HG02938 (cell line): ENCODE data around the gene PCLAF.
"Not testable (repeated sequence)": the region's sequence is repeated elsewhere in the genome, so short reads cannot be mapped to it uniquely, and the experiment has no call there.

Source experiments
- ATAC-seq: cut with Tn5 transposase; IDR thresholded peaks from one replicate; pipeline ENCODE4 v1.9.1; 2021; ENCODE audit warnings: mild to moderate bottlenecking, moderate library complexity; ENCODE audit not compliant: unreplicated experiment

PCLAF gene

DNA sequence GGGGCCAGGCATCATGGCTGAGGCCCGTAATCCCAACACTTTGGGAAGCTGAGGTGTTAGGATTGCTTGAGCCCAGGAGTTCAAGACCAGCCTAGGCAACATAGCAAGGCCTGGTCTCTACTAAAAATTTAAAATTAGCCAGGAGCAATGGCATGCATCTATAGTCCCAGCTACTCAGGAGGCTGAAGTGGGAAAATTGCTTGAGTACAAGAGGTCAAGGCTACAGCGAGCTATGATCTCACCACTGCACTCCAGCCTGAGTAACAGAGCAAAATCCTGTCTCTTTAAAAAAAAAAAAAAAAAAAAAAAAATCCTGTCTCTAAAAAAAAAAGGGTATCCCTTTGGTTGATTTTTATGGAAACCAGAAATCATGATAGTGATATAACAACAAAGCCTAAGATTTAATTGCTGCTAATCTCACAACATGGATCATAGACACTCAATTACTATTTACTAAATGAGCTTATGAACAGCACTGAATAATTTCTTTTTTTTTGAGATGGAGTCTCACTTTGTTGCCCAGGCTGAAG lies 12.1 kb downstream of the PCLAF start:
- no peak for ATAC-seq

DNA sequence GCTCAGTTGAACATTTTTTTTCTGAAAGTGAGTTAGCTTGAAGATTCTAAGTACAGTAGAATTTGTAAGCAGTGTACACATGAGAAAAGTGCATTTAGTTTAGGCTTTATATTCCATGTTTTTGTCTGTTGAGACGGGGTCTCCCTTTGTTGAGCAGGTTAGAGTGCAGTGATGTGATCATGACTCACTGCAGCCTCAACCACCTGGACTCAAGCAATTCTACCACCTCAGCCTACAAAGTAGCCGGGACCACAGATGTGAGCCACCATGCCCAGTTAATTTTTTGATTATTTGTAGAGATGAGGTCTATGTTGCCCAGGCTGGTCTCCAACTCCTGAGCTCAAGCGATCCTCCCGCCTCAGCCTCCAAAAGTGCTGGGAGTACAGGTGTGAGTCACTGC lies 20.0 kb downstream of the PCLAF start:
- ATAC-seq, result no peak

DNA sequence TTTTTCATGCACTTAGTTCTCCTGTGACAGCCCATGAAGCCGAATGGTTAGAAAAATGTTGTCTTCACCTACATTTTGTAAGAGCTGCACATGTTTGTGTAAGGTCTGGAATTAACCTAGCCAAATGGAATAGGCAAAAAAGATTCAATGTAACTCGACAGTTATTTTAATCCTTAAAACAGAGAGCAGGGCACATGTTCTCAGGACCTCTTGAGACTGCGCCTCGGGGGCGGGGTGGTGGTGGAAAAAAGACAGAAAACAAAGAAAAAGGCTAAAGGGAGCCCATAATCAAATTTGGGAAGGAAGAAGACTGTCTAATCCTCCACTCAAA lies 24.6 kb downstream of the PCLAF start:
- ATAC-seq, result no peak

DNA sequence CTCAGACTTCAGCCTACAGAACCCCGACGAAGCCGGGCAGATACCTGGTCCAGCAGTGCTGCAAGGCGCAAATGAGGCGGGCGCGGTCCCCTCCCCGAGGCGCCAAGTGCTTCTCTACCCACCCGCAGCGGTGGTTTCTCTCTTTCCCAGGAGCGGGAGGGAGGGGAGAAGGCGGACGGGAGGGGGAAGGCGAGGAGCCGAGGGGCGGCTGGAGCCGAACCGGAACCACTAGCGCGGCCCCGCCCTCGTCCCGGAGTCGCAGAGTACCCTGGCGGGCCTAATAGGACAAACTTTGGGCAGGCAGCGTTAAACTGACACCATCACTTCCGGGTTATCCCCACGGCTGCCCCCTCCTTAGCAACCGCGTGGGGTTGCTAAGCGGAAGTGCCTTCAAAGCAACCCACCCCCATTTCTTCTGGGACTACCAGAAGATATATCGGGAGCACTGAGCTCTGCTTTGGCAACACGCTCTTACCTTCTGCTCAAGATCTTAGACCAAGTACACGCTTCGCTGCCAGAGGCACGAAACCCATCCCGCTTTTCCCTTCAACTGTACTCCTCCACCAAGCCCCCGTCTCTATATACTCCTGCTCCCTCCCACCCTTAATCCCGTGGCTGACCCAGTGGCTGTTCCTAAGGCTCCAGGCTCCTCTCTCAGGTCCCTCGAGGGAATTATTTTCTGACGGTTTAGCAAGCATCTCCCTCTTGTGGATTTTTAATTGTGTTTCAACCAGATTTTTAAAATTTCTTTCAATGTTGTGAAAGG lies 25.1 kb downstream of the PCLAF start, which contains the start of gene CSNK1G1:
Gene CSNK1G1 (minus strand): TSS at position 230 of the 766 bp plus-strand sequence. CDS start 55,674 bp downstream, outside the sequence.
- peak; percentile 96 for ATAC-seq

- peak; percentile 9 for ATAC-seq
Measured at GRCh38 chr15:64355348-64355943, 25.8 kb downstream of the PCLAF start.

DNA sequence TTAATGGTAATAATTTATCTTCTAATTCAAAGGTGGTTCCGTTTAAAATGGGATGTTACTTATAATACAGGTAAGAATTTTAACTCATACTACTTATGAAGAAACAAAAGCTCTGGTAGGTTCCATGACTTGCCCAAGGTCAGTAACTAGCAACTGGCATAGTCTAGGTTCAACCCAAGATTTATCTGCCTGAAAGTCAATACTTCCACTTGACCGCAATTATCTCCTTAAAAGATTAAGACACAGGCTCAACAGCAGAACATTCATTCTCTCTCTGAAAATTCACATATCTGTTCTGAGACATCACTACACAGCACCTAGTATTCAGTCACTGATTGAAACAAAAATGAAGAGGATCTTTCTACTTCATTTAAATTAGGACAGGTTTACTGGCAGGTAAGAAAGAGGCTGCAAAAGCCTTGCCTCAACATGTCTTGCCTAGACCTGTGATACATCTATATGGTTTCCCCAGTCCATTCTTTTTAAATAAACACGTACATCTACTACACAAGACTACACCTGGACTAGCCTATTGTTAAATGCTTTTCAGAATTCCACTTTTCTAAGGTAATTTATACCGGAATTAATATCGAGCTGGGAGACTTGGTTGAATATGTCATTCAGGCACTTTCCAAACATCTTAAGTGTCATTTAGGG lies 26.4 kb downstream of the PCLAF start:
- ATAC-seq, result no peak

GRCh38 chr15:64351265-64351664 lies 30.0 kb downstream of the PCLAF start:
- no peak for ATAC-seq

DNA sequence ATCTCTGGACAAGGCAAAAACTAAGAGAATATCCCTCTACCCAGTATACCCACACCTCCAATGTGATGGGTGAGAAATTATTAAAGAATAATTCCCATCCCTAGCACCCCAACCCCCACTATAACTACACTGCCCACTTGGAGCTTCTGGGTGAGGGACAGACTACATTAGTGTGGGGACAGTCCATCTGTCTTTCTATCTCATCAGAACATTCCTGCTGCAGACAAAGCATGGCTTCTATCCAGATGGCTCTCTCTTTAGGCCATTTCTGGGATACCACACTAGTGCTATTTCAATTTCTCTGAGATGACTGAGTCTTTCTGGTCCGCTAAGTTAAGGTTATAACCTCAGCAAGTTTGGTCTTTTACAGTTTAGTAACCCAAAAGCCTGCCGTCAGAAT lies 31.9 kb downstream of the PCLAF start:
- no peak for ATAC-seq

DNA sequence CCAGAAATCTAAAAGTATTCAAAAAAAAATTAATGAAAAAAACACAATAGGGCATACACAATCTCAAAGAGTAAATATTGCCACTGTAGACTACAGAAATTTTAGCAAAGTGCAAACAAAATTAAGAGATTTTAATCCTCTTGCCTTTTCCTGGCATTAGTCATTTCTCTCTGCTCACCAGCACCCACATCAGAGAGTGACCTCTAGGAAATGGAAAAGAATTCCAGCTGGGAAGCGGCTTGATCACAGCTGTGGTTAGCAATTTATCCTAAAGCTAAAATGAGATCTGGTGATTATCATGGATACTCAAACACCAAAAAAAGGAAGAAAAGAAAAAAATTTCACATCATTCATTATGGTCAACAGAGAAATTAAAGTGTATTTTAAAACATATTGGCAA lies 32.8 kb downstream of the PCLAF start:
- ATAC-seq, result no peak

GRCh38 chr15:64346242-64346641 lies 35.0 kb downstream of the PCLAF start:
- not testable (repeated sequence) for ATAC-seq

- no peak for ATAC-seq
Measured at GRCh38 chr15:64344651-64345294, 36.5 kb downstream of the PCLAF start.

DNA sequence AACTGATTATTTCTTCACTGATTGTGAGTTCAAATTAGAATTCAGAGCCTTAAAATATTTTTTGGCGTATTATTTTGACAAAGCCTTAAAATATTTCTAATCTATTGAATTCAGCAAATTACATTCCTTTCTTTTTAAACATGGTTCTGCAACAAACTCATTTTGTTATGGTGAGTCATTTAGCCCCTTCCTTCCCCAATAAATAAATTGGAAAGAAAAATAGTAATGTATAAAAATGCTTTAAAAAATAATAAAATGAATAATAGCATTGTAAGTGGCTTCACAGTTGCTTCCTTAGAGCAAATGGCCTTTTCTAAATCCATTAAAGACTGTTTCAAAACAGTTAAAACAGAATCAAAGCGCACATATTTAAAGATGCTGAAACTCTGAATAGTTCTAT lies 37.4 kb downstream of the PCLAF start:
- no peak for ATAC-seq

DNA sequence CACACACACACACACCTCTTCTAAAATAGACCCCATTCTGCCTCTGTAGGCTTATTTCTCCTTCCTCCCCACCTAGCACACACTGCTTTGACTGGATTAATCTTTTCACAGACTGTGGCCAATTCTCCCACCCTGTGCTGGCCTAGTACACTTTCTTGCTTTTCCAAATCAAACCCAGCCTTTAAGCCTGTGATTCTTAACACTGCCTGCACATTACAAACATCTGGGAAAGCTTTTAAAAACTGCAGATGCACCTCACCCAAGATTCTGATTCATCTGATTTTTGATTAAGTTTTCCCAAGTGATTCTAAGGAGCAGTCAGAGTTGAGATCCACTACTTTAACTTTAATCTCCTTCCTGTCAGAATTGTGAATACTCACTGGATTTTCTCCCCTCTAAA lies 38.0 kb downstream of the PCLAF start:
- no peak for ATAC-seq

GRCh38 chr15:64341961-64342360 lies 39.3 kb downstream of the PCLAF start:
- ATAC-seq, result no peak

- ATAC-seq, result no peak
Measured at GRCh38 chr15:64340355-64340754, 40.9 kb downstream of the PCLAF start.

- no peak for ATAC-seq
Measured at GRCh38 chr15:64337761-64338160, 43.5 kb downstream of the PCLAF start.

GRCh38 chr15:64333986-64334929 lies 47.0 kb downstream of the PCLAF start:
- no peak for ATAC-seq

- ATAC-seq, result no peak
Measured at GRCh38 chr15:64333516-64333915, 47.7 kb downstream of the PCLAF start.

DNA sequence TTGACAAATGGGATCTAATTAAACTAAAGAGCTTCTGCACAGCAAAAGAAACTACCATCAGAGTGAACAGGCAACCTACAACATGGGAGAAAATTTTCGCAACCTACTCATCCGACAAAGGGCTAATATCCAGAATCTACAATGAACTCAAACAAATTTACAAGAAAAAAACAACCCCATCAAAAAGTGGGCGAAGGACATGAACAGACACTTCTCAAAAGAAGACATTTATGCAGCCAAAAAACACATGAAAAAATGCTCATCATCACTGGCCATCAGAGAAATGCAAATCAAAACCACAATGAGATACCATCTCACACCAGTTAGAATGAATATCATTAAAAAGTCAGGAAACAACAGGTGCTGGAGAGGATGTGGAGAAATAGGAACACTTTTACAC lies 49.6 kb downstream of the PCLAF start:
- ATAC-seq, result not testable (repeated sequence)

DNA sequence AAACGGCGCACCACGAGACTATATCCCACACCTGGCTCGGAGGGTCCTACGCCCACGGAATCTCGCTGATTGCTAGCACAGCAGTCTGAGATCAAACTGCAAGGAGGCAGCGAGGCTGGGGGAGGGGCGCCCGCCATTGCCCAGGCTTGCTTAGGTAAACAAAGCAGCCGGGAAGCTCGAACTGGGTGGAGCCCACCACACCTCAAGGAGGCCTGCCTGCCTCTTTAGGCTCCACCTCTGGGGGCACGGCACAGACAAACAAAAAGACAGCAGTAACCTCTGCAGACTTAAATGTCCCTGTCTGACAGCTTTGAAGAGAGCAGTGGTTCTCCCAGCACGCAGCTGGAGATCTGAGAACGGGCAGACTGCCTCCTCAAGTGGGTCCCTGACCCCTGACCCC lies 54.3 kb downstream of the PCLAF start:
- ATAC-seq, result not testable (repeated sequence)
